ENCODE data around the gene TFPI.

TFPI gene

GRCh38 chr2:187438455-187438854 is 115.8 kb downstream of the TFPI start:
- no peak for TF ChIP-seq TAF1 (IDR thresholded peaks at IDR 0.05; ENCODE audit: low read depth)
- TF ChIP-seq FOXM1 (IDR thresholded peaks at IDR 0.05; ENCODE audit: borderline replicate concordance, low read depth): no peak
- no peak for TF ChIP-seq MAX (IDR thresholded peaks at IDR 0.05)
- TF ChIP-seq NFIC (IDR thresholded peaks at IDR 0.05): no peak
- no peak for TF ChIP-seq CEBPB (IDR thresholded peaks at IDR 0.05)
- TF ChIP-seq CREB1 (IDR thresholded peaks at IDR 0.05; ENCODE audit: low read depth): no peak

GRCh38 chr2:187435756-187436155 is 118.5 kb downstream of the TFPI start:
- no peak for TF ChIP-seq USF1 (IDR thresholded peaks at IDR 0.05)
- no peak for TF ChIP-seq REST (IDR thresholded peaks at IDR 0.05; ENCODE audit: low read depth)
- no peak for TF ChIP-seq FOXM1 (IDR thresholded peaks at IDR 0.05; ENCODE audit: borderline replicate concordance, low read depth)
- no peak for TF ChIP-seq MAX (IDR thresholded peaks at IDR 0.05)
- TF ChIP-seq NFIC (IDR thresholded peaks at IDR 0.05): no peak
- TF ChIP-seq TCF12 (IDR thresholded peaks at IDR 0.05; ENCODE audit: low read depth): no peak
- no peak for TF ChIP-seq RAD21 (IDR thresholded peaks at IDR 0.05; ENCODE audit: low read depth)
- no peak for TF ChIP-seq ZBTB7A (IDR thresholded peaks at IDR 0.05; ENCODE audit: low read depth)
- no peak for TF ChIP-seq CREB1 (IDR thresholded peaks at IDR 0.05; ENCODE audit: low read depth)
- TF ChIP-seq TAF1 (IDR thresholded peaks at IDR 0.05; ENCODE audit: low read depth): no peak
- TF ChIP-seq EGR1 (IDR thresholded peaks at IDR 0.05): no peak
- no peak for TF ChIP-seq YY1 (IDR thresholded peaks at IDR 0.05; ENCODE audit: low read depth)
- no peak for TF ChIP-seq CEBPB (IDR thresholded peaks at IDR 0.05)
- no peak for TF ChIP-seq EP300 (IDR thresholded peaks at IDR 0.05; ENCODE audit: borderline replicate concordance)
- TF ChIP-seq TEAD4 (IDR thresholded peaks at IDR 0.05): no peak

GRCh38 chr2:187435078-187435477 is 119.2 kb downstream of the TFPI start:
- no peak for TF ChIP-seq REST (IDR thresholded peaks at IDR 0.05; ENCODE audit: low read depth)
- no peak for TF ChIP-seq MAX (IDR thresholded peaks at IDR 0.05)
- TF ChIP-seq ZBTB7A (IDR thresholded peaks at IDR 0.05; ENCODE audit: low read depth): no peak
- TF ChIP-seq CREB1 (IDR thresholded peaks at IDR 0.05; ENCODE audit: low read depth): no peak
- no peak for TF ChIP-seq TAF1 (IDR thresholded peaks at IDR 0.05; ENCODE audit: low read depth)

GRCh38 chr2:187434342-187434785 is 119.9 kb downstream of the TFPI start:
- no peak for TF ChIP-seq RAD21 (IDR thresholded peaks at IDR 0.05; ENCODE audit: low read depth)
- no peak for TF ChIP-seq EP300 (IDR thresholded peaks at IDR 0.05; ENCODE audit: borderline replicate concordance)
- TF ChIP-seq NFIC (IDR thresholded peaks at IDR 0.05): no peak
- no peak; the same call in 1 of the 2 replicates for TF ChIP-seq CEBPB (IDR thresholded peaks at IDR 0.05)
- TF ChIP-seq FOXM1 (IDR thresholded peaks at IDR 0.05; ENCODE audit: borderline replicate concordance, low read depth): no peak
- TF ChIP-seq TEAD4 (IDR thresholded peaks at IDR 0.05): no peak
- no peak for TF ChIP-seq CREB1 (IDR thresholded peaks at IDR 0.05; ENCODE audit: low read depth)
- no peak for TF ChIP-seq REST (IDR thresholded peaks at IDR 0.05; ENCODE audit: low read depth)
- no peak for TF ChIP-seq ZBTB7A (IDR thresholded peaks at IDR 0.05; ENCODE audit: low read depth)
- no peak for TF ChIP-seq YY1 (IDR thresholded peaks at IDR 0.05; ENCODE audit: low read depth)
- no peak for TF ChIP-seq TCF12 (IDR thresholded peaks at IDR 0.05; ENCODE audit: low read depth)
- no peak for TF ChIP-seq EGR1 (IDR thresholded peaks at IDR 0.05)
- TF ChIP-seq TAF1 (IDR thresholded peaks at IDR 0.05; ENCODE audit: low read depth): no peak

GRCh38 chr2:187431911-187432310 is 122.3 kb downstream of the TFPI start:
- TF ChIP-seq EP300 (IDR thresholded peaks at IDR 0.05; ENCODE audit: borderline replicate concordance): no peak
- TF ChIP-seq NFIC (IDR thresholded peaks at IDR 0.05): no peak
- TF ChIP-seq EGR1 (IDR thresholded peaks at IDR 0.05): no peak
- no peak for TF ChIP-seq USF1 (IDR thresholded peaks at IDR 0.05)
- no peak for TF ChIP-seq TAF1 (IDR thresholded peaks at IDR 0.05; ENCODE audit: low read depth)
- no peak for TF ChIP-seq CREB1 (IDR thresholded peaks at IDR 0.05; ENCODE audit: low read depth)
- TF ChIP-seq TCF12 (IDR thresholded peaks at IDR 0.05; ENCODE audit: low read depth): no peak
- TF ChIP-seq CEBPB (IDR thresholded peaks at IDR 0.05): no peak
- no peak for TF ChIP-seq YY1 (IDR thresholded peaks at IDR 0.05; ENCODE audit: low read depth)
- no peak for TF ChIP-seq RAD21 (IDR thresholded peaks at IDR 0.05; ENCODE audit: low read depth)
